Endodermal cell (in vitro differentiated cells): ENCODE data around the gene GOLGA5. TPM values are rescaled to one million over a fixed set of nuclear protein-coding genes. Genes with fewer than 3 reads are reported as not detected.

ENCODE experiments used
- DNase-seq: peaks from one replicate; pipeline ENCODE4 v3.0.0-alpha.2; 2017
- H3K27ac ChIP-seq: 2 replicates; pipeline ENCODE4 v1.5.1; 2013; ENCODE audit warnings: mild to moderate bottlenecking, low read depth, low read length, moderate library complexity
- H3K27me3 ChIP-seq: 2 replicates; pipeline ENCODE4 v1.6.1; 2013; ENCODE audit warnings: mild to moderate bottlenecking, low read length, moderate library complexity; ENCODE audit not compliant: insufficient read depth, control insufficient read depth, poor library complexity, severe bottlenecking
- H3K36me3 ChIP-seq: 2 replicates; pipeline ENCODE4 v1.7.0; 2013; ENCODE audit warnings: mild to moderate bottlenecking, low read length, moderate library complexity; ENCODE audit not compliant: control insufficient read depth, insufficient read depth
- H3K4me1 ChIP-seq: one replicate; pipeline ENCODE4 v1.7.0; 2013; ENCODE audit warnings: low read length; ENCODE audit not compliant: control insufficient read depth, insufficient read depth
- H3K4me3 ChIP-seq: 2 replicates; pipeline ENCODE4 v1.5.1; 2013; ENCODE audit warnings: mild to moderate bottlenecking, low read length, moderate library complexity
- H3K9ac ChIP-seq: 2 replicates; pipeline ENCODE4 v1.6.1; 2013; ENCODE audit warnings: mild to moderate bottlenecking, low read length, moderate library complexity; ENCODE audit not compliant: poor library complexity, severe bottlenecking; ENCODE audit errors: extremely low read depth
- H3K9me3 ChIP-seq: 2 replicates; pipeline ENCODE4 v1.6.1; 2013; ENCODE audit warnings: mild to moderate bottlenecking, low read length, moderate library complexity; ENCODE audit not compliant: control insufficient read depth
- H3K27ac Mint-ChIP-seq: 2 replicates; pipeline ENCODE4 v1.8.0; 2020; ENCODE audit warnings: mixed read lengths
- H3K27me3 Mint-ChIP-seq: 2 replicates; pipeline ENCODE4 v1.8.0; 2021; ENCODE audit warnings: mild to moderate bottlenecking, mixed read lengths; ENCODE audit not compliant: insufficient read depth
- H3K36me3 Mint-ChIP-seq: 2 replicates; pipeline ENCODE4 v1.8.0; 2020; ENCODE audit warnings: low read depth, mixed read lengths
- H3K4me1 Mint-ChIP-seq: 2 replicates; pipeline ENCODE4 v1.8.0; 2020; ENCODE audit warnings: mixed read lengths
- H3K4me3 Mint-ChIP-seq: 2 replicates; pipeline ENCODE4 v1.8.0; 2020; ENCODE audit warnings: mild to moderate bottlenecking, moderate library complexity, mixed read lengths
- H3K9me3 Mint-ChIP-seq: 2 replicates; pipeline ENCODE4 v1.8.0; 2020; ENCODE audit warnings: mild to moderate bottlenecking, mixed read lengths
- WGBS, 2 experiments: methylation state at CpG; one replicate each; pipeline versions ENCODE4 v1.1.5 to v1.1.7; 2013; ENCODE audit warnings: missing lambda C conversion rate in 2 of 2, mixed read lengths in 1 of 2; ENCODE audit not compliant: insufficient coverage in 1 of 2, insufficient read length in 1 of 2; 5-methylcytosine and 5-hydroxymethylcytosine counted together
- total RNA-seq, 2 donors: library from RNA; stranded (reverse); fragmentation: NEBNext Ultra II Directional in 1 of 2; extraction: Animal tissue kit (Norgen Biotek cat#: 25700) in 1 of 2; gene quantifications; 2 replicates in 1 of 2; 3 replicates in 1 of 2; pipeline ENCODE4 v1.2.1, GENCODE V29; 2021
- TF ChIP-seq, protein P1 (sequence below): fragments of 200-600 bp; sonication (generic); conservative IDR thresholded peaks from 2 replicates; pipeline ENCODE4 v1.5.0; 2021; ENCODE audit warnings: antibody characterized with exemption, mild to moderate bottlenecking

The GOLGA5 gene
- total RNA-seq, 2 donors from 2014 or later, result 29.3 to 41.1 TPM

DNA sequence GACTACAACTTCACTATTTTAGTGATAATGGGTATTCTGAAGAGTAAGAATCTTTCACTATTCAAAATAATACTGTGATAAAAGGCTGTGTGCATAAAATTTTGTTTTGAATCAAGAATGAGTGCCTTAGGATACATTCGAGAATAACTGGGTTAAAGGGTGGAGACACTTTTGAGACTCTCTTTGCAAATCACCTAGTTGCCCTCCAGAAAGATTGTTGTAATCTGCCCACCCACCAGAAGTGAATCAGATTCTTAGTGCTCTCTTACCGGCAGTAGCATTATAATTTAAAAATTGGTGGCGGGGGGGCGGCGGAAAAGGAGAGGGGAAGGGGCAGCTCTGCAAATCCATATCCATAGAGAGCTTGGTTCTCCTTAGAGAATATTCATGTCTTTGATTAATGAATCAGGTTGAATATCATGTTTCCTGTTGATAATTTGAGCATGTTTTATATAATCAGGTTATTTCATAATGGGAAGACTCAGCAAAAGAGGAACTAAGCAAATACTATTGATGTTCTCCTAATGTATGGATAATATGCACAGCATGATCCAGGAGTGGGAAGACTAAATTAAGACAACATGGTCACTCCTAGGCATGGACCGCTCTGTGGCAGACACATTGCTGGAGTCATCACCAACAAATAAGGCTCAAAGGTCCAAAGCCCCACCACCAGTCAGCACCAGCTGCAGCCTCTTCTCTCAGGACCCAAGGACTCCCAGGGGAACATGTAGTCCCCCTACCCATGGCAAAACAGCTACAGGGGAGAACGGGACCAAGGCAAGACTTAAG, 66.1 kb downstream of the GOLGA5 start:
- H3K4me1 Mint-ChIP-seq, result no peaks in the 10 kb centered on the region
- H3K4me3 ChIP-seq, result no peak overlapping the region
- H3K36me3 Mint-ChIP-seq, result no peaks in the 10 kb centered on the region
- no peak overlapping the region for H3K27ac Mint-ChIP-seq
- H3K27me3 ChIP-seq, result no peaks in the 10 kb centered on the region
- H3K4me1 ChIP-seq, result no peaks in the 10 kb centered on the region
- TF ChIP-seq, protein P1, sequence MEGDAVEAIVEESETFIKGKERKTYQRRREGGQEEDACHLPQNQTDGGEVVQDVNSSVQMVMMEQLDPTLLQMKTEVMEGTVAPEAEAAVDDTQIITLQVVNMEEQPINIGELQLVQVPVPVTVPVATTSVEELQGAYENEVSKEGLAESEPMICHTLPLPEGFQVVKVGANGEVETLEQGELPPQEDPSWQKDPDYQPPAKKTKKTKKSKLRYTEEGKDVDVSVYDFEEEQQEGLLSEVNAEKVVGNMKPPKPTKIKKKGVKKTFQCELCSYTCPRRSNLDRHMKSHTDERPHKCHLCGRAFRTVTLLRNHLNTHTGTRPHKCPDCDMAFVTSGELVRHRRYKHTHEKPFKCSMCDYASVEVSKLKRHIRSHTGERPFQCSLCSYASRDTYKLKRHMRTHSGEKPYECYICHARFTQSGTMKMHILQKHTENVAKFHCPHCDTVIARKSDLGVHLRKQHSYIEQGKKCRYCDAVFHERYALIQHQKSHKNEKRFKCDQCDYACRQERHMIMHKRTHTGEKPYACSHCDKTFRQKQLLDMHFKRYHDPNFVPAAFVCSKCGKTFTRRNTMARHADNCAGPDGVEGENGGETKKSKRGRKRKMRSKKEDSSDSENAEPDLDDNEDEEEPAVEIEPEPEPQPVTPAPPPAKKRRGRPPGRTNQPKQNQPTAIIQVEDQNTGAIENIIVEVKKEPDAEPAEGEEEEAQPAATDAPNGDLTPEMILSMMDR, result no peak
- no peak overlapping the region for H3K27ac ChIP-seq
- no peaks in the 10 kb centered on the region for H3K36me3 ChIP-seq
- H3K9me3 Mint-ChIP-seq, result no peaks in the 10 kb centered on the region
- no peak overlapping the region for H3K9ac ChIP-seq
- DNase-seq, result no peak
- 87 to 100% methylated on average over 1 to 7 of the region's 7 CpGs for WGBS, 2 experiments
- H3K4me3 Mint-ChIP-seq, result no peak overlapping the region
- no peaks in the 10 kb centered on the region for H3K9me3 ChIP-seq
- peaks cover 6% of the 10 kb centered on the region for H3K27me3 Mint-ChIP-seq

DNA sequence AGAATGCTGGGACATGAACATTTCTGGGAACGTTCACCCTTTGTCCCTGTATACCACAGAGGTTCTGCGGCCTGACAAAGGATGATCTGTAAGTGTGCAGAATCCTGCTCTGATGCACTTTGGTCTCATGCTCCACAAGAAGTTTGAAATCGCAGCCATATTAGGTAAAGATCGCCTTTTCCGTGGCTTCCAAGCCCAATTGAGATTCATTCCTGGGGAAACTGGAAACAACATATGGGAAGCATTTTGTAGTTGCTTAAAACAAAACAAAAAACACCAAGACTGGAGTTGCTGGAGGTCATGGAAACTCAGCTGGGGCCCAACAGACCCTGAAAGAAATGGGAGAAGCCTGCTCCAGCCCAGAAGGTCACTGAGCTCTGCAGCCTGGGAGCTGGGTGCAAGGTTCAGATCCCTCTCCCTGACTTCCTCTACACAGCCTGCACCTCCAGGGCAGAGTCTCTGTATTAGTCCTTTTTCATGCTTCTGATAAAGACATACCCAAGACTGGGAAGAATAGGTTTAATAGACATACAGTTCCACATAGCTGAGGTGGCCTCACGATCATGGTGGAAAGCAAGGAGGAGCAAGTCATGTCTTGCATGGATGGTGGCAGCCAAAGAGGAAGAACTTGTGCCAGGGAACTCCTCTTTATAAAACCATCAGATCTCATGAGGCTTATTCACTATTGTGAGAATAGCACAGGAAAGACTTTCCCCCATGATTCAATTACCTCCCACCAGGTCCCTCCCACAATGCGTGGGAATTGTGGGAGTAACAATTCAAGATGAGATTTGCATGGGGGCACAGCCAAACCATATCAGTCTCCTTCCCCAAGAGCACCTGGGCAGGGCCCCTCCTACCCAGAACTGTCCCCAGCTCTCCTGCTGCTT, 68.0 kb downstream of the GOLGA5 start:
- Mint-ChIP-seq H3K27ac (no peak overlapping the region), H3K36me3 (no peaks in the 10 kb centered on the region), H3K4me3 (no peak overlapping the region), H3K9me3 (peaks cover 2% of the 10 kb centered on the region), H3K27me3 (peaks cover 5% of the 10 kb centered on the region), H3K4me1 (no peaks in the 10 kb centered on the region)
- Histone ChIP-seq H3K4me3 (no peak overlapping the region), H3K9ac (no peak overlapping the region), H3K36me3 (no peaks in the 10 kb centered on the region), H3K27me3 (no peaks in the 10 kb centered on the region), H3K9me3 (no peaks in the 10 kb centered on the region), H3K4me1 (no peaks in the 10 kb centered on the region), H3K27ac (no peak overlapping the region)
- TF ChIP-seq, protein P1, result no peak
- WGBS, 2 experiments, result 84 to 87% methylated on average over 6 to 7 of the region's 7 CpGs
- no peak for DNase-seq

DNA sequence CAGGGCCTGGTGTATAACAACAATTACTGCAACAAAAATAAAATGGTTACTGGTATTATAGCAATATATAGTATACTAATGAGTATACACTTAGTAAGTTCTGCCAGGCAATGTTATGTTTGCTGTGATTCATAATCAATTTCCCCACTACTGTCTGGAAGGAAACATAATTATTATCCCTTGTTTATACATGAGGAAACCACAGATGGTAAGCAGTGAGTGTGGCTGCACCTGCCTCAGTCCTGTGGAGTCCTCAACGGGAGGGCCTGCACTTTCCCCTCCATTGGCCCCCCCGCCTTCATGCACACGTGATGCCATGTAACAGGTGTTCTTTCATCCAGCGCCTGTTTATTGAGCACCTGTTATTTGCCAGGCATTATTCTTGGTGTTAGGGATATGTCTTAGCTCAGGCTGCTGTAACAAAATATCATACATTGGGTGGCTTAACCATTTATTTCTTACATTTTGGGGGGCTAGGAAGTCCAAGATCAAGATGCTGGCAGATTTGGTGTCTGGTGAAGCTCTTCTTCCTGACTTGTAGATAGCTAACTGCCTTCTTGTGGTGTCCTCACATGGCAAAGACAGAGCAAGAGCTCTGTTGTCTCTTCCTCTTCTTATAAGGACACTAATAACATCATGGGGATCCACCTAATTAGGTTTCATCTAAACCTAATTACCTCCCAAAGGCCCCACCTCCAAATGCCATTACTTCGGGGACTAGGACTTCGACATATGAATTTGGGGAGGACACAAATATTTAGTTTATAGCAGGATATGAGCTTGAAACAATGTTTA, 69.4 kb downstream of the GOLGA5 start:
- no peak overlapping the region for H3K27ac Mint-ChIP-seq
- DNase-seq, result no peak
- no peaks in the 10 kb centered on the region for H3K36me3 Mint-ChIP-seq
- no peaks in the 10 kb centered on the region for H3K4me1 Mint-ChIP-seq
- Histone ChIP-seq H3K9ac (no peak overlapping the region), H3K27ac (no peak overlapping the region), H3K27me3 (no peaks in the 10 kb centered on the region), H3K4me1 (no peaks in the 10 kb centered on the region), H3K9me3 (no peaks in the 10 kb centered on the region), H3K36me3 (no peaks in the 10 kb centered on the region), H3K4me3 (no peak overlapping the region)
- TF ChIP-seq, protein P1, result no peak
- H3K4me3 Mint-ChIP-seq, result no peak overlapping the region
- WGBS, 2 experiments, result 90 to 100% methylated on average over 4 to 6 of the region's 6 CpGs
- peaks cover 3% of the 10 kb centered on the region for H3K27me3 Mint-ChIP-seq
- peaks cover 2% of the 10 kb centered on the region for H3K9me3 Mint-ChIP-seq
